Body of pancreas (tissue), 4 donors: ENCODE measurements around the gene CACNA1E. TPM values are rescaled to one million over a fixed set of nuclear protein-coding genes. Genes with fewer than 3 reads are reported as not detected.

Experiments used
- ATAC-seq: fragments of 150-250 bp; one replicate; pipeline ENCODE4 v1.9.1; 2016
- DNase-seq, 4 donors: peaks; one replicate each; pipeline ENCODE4 v3.0.0-alpha.2; 2019
- H3K27ac ChIP-seq, 4 donors: fragments of 200-600 bp; sonication (generic); 1 replicate in 3 of 4; 2 replicates in 1 of 4; pipeline versions ENCODE4 v1.5.1 to v1.6.1; 2016 to 2019; ENCODE audit warnings: mild to moderate bottlenecking in 1 of 4, mixed read lengths in 1 of 4, moderate library complexity in 1 of 4
- H3K27me3 ChIP-seq, 2 donors: fragments of 200-600 bp; sonication (generic); one replicate each; pipeline ENCODE4 v1.6.0; 2016; ENCODE audit warnings: mild to moderate bottlenecking in 1 of 2
- H3K36me3 ChIP-seq, 2 donors: fragments of 200-600 bp; sonication (generic); replicated peaks in 1 of 2; 2 replicates each; pipeline ENCODE4 v1.5.1; 2016; ENCODE audit warnings: low read depth in 2 of 2; ENCODE audit not compliant: insufficient read depth in 1 of 2
- H3K4me1 ChIP-seq: fragments of 200-600 bp; sonication (generic); one replicate; pipeline ENCODE4 v1.6.0; 2016
- H3K4me3 ChIP-seq, 2 donors: fragments of 200-600 bp; sonication (generic); 1 replicate in 1 of 2; 2 replicates in 1 of 2; pipeline ENCODE4 v1.5.1; 2016 to 2019
- H3K9me3 ChIP-seq, 3 donors: fragments of 200-600 bp; sonication (generic); 1 replicate in 2 of 3; 2 replicates in 1 of 3; pipeline ENCODE4 v1.5.1; 2016
- CTCF ChIP-seq, 7 experiments: fragments of 450-650 bp in 4 of 7; fragments of 200-600 bp in 3 of 7; sonication (generic) in 3 of 7; IDR thresholded peaks; one replicate each; pipeline ENCODE4 v1.5.1; 2016 to 2019; ENCODE audit warnings: antibody characterized with exemption in 7 of 7
- POLR2A ChIP-seq, 3 donors: fragments of 450-650 bp; IDR thresholded peaks; one replicate each; pipeline ENCODE4 v1.6.1; 2016; ENCODE audit warnings: antibody characterized with exemption in 3 of 3, mild to moderate bottlenecking in 2 of 3
- WGBS, 2 donors: methylation state at CpG; one replicate each; pipeline ENCODE4 v1.1.5; 2017; 5-methylcytosine and 5-hydroxymethylcytosine counted together
- intact Hi-C: fragments of 100-400 bp; cut with DNase I; formaldehyde crosslinking; loops from one replicate; pipeline ENCODE4 v1.15.1; 2023
- total RNA-seq, 2 donors: library from RNA; depleted of rRNA; stranded (reverse); fragments of >200 nt; gene quantifications; one replicate each; pipeline ENCODE4 v1.1.0, GENCODE V29; 2016

The CACNA1E gene
- total RNA-seq, 2 donors from 2014 or later = 1.0 TPM; not detected in 1

GRCh38 chr1:181545395-181545794 lies 62.1 kb downstream of the CACNA1E start:
- ATAC-seq = no peak

DNA sequence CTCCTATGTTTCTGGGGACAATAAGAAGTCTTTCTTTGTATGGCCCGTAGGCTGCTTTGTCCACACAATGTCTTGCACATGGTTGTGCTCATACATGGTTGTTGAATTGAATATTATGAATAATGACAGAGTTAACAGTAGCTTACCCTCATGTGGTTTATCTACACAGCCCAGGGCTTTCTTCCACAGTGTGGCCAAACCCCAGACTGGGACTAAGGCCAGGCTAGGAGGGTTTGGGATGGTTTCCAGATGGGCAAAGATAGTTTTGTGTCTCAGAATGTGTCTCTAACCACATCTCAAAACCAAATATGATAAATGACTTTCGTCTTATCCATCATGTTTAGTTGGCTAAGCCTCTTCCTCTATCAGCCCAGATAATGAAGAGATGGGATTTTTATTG lies 65.2 kb downstream of the CACNA1E start:
- TF ChIP-seq POLR2A (IDR thresholded peaks at IDR 0.05) (no peak), CTCF (IDR thresholded peaks at IDR 0.05) (no peak)
- H3K4me3 ChIP-seq = no peak overlapping the region
- no peaks in the 10 kb centered on the region for H3K27me3 ChIP-seq
- no peaks in the 10 kb centered on the region for H3K4me1 ChIP-seq
- WGBS, 2 donors = 53 to 66% methylated on average over 2 of the region's 2 CpGs
- H3K36me3 ChIP-seq = no peaks in the 10 kb centered on the region
- H3K27ac ChIP-seq = no peak overlapping the region
- ATAC-seq (no peak), DNase-seq (no peak)
- intact Hi-C loops = no loop called here
- no peaks in the 10 kb centered on the region for H3K9me3 ChIP-seq

More at GRCh38 chr1:181545395-181545794, 62.1 kb downstream of the CACNA1E start:
- Histone ChIP-seq H3K9me3 (no peaks in the 10 kb centered on the region), H3K27ac (no peak overlapping the region), H3K36me3 (no peaks in the 10 kb centered on the region), H3K4me3 (no peak overlapping the region), H3K27me3 (no peaks in the 10 kb centered on the region), H3K4me1 (no peaks in the 10 kb centered on the region)
- DNase-seq = no peak
- intact Hi-C loops = no loop called here
- TF ChIP-seq CTCF (IDR thresholded peaks at IDR 0.05) = no peak
- TF ChIP-seq POLR2A (IDR thresholded peaks at IDR 0.05) = no peak
- 13 to 18% methylated on average over 4 of the region's 4 CpGs for WGBS, 2 donors

DNA sequence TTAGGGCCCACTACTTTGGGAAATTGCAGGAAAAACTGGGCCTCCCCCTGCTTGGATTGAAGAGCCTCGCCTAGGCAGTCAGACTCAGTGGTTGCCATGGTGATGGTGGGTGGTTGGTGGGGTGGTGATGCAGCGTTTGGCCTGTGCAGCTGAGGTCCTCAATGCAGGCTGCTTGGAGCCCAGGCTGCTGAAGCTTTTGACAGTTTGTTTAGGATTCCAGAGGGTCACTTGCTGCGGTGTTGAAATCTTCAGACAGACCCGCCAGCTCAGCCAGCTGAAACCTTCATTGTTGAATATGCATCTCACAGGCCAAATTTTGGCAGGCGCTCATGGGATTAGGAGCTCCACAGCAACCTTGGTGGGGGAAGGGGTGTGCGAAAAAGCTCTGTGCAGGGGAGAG lies 67.9 kb downstream of the CACNA1E start:
- H3K36me3 ChIP-seq = no peaks in the 10 kb centered on the region
- no peaks in the 10 kb centered on the region for H3K27me3 ChIP-seq
- TF ChIP-seq POLR2A (IDR thresholded peaks at IDR 0.05) (no peak), CTCF (IDR thresholded peaks at IDR 0.05) (no peak)
- DNase-seq = no peak
- WGBS, 2 donors = 50 to 63% methylated on average over 6 of the region's 6 CpGs
- intact Hi-C loops = no loop called here
- H3K9me3 ChIP-seq = no peaks in the 10 kb centered on the region
- H3K4me3 ChIP-seq = no peak overlapping the region
- H3K27ac ChIP-seq = no peak overlapping the region
- ATAC-seq = no peak
- no peaks in the 10 kb centered on the region for H3K4me1 ChIP-seq

DNA sequence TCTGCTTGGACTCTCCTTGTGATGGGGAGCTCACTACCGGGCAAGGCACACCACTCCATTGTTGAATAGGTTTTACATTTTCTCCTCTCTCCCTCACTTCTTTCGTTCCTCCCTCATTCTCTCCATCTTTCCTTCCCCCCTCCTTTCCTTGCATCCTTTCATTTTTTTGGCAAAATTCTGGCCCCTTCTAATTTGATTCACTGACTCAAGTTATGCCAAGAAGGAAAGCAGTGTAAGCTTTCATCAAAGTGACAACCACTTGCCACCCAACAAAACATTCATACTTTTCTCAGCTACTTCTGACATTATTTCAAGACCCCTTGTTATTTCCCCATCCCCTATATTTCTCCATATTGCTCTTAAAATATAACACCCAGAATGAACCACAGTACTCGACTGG lies 68.4 kb downstream of the CACNA1E start:
- no peak overlapping the region for H3K27ac ChIP-seq
- 58% methylated on average over 3 of the region's 3 CpGs for WGBS, 2 donors

More for the DNA sequence above, 68.4 kb downstream of the CACNA1E start:
- no peak for DNase-seq
- no peak for ATAC-seq
- Histone ChIP-seq H3K9me3 (no peaks in the 10 kb centered on the region), H3K27me3 (no peaks in the 10 kb centered on the region), H3K36me3 (no peaks in the 10 kb centered on the region), H3K4me3 (no peak overlapping the region), H3K4me1 (no peaks in the 10 kb centered on the region)
- intact Hi-C loops = no loop called here
- TF ChIP-seq CTCF (IDR thresholded peaks at IDR 0.05) (no peak), POLR2A (IDR thresholded peaks at IDR 0.05) (no peak)
